NB4 (cell line): Measurements from ENCODE around the gene ZNF677.
"Not testable (repeated sequence)": the region's sequence is repeated elsewhere in the genome, so short reads cannot be mapped to it uniquely, and the experiment has no call there.

Experiments used
- CTCF ChIP-seq: IDR thresholded peaks from one replicate; pipeline ENCODE4 v1.5.1; 2012; ENCODE audit warnings: low read depth, low read length
- MYC ChIP-seq: IDR thresholded peaks from 2 replicates; pipeline ENCODE4 v1.6.1; 2011; ENCODE audit warnings: low read depth, low read length
- POLR2A ChIP-seq: IDR thresholded peaks from 2 replicates; pipeline ENCODE4 v1.6.1; 2011; ENCODE audit warnings: mild to moderate bottlenecking; ENCODE audit not compliant: insufficient read length; ENCODE audit errors: extremely low read depth

GRCh38 chr19:53267623-53268022 is 12.9 kb upstream of the ZNF677 start, which contains the start of gene VN1R4:
- TF ChIP-seq POLR2A, CTCF, MYC: not testable (repeated sequence)
